NCI-H128 (cell line): ENCODE data around the gene MCF2L.

Experiments
- DNase-seq: peaks from one replicate; lab custom pipeline; 2025; ENCODE audit not compliant: unreplicated experiment; lab: John Stamatoyannopoulos, UW

MCF2L gene

GRCh38 chr13:112980434-112980833 lies 11.4 kb downstream of the MCF2L start:
- DNase-seq, result no peak

GRCh38 chr13:112981451-112981850 lies 12.4 kb downstream of the MCF2L start:
- DNase-seq, result no peak

GRCh38 chr13:112982281-112983041 lies 13.4 kb downstream of the MCF2L start:
- DNase-seq, result no peak

- DNase-seq, result no peak
Observed at GRCh38 chr13:112983042-112983305, 14.0 kb downstream of the MCF2L start.

GRCh38 chr13:112983428-112984196 lies 14.6 kb downstream of the MCF2L start:
- no peak for DNase-seq

- DNase-seq, result no peak
Observed at GRCh38 chr13:112984501-112984900, 15.5 kb downstream of the MCF2L start.

GRCh38 chr13:112984954-112985802 lies 16.2 kb downstream of the MCF2L start:
- DNase-seq, result no peak

- DNase-seq, result no peak
Observed at GRCh38 chr13:112985803-112986408, 16.9 kb downstream of the MCF2L start.

GRCh38 chr13:112986470-112986869 lies 17.5 kb downstream of the MCF2L start:
- no peak for DNase-seq

GRCh38 chr13:112986946-112987681 lies 18.1 kb downstream of the MCF2L start:
- DNase-seq, result no peak

- no peak for DNase-seq
Observed at GRCh38 chr13:112987682-112988024, 18.6 kb downstream of the MCF2L start.

- peak; percentile 58 for DNase-seq
Observed at GRCh38 chr13:112990783-112991182, 21.8 kb downstream of the MCF2L start.

GRCh38 chr13:112991609-112992008 lies 22.6 kb downstream of the MCF2L start:
- DNase-seq, result no peak

GRCh38 chr13:112992931-112993680 lies 24.1 kb downstream of the MCF2L start:
- no peak for DNase-seq

- no peak for DNase-seq
Observed at GRCh38 chr13:112994084-112994780, 25.2 kb downstream of the MCF2L start.

GRCh38 chr13:112994781-112995355 lies 25.9 kb downstream of the MCF2L start:
- DNase-seq, result no peak

GRCh38 chr13:112995395-112996191 lies 26.6 kb downstream of the MCF2L start:
- DNase-seq, result no peak

GRCh38 chr13:112996671-112997091 lies 27.7 kb downstream of the MCF2L start:
- DNase-seq, result no peak
